Bronchial epithelial cell (primary cell): ENCODE results near the gene BRF1. TPM values are rescaled to one million over a fixed set of nuclear protein-coding genes. Genes with fewer than 3 reads are reported as not detected.

Source experiments
- DNase-seq: peaks from one replicate; pipeline ENCODE4 v3.0.0-alpha.2; 2010; ENCODE audit warnings: low read depth
- FAIRE-seq: peaks from 2 replicates; lab custom pipeline; 2011; peaks lifted over from hg19 to GRCh38; lab: Jason Lieb, UNC
- H3K27me3 ChIP-seq: 2 replicates; pipeline ENCODE4 v1.5.1; 2011; ENCODE audit warnings: low read length; ENCODE audit not compliant: control insufficient read depth, insufficient read depth
- H3K36me3 ChIP-seq: 2 replicates; pipeline ENCODE4 v1.5.1; 2011; ENCODE audit warnings: low read length; ENCODE audit not compliant: control insufficient read depth, insufficient read depth
- H3K4me3 ChIP-seq: 2 replicates; pipeline ENCODE4 v1.5.1; 2011; ENCODE audit warnings: mild to moderate bottlenecking, low read depth, low read length, control low read depth
- total RNA-seq: library from RNA; depleted of rRNA; stranded (reverse); fragments of >200 nt; gene quantifications from 2 replicates; pipeline ENCODE4 v1.2.1, GENCODE V29; 2014
- TF ChIP-seq, protein P1 (sequence below): IDR thresholded peaks from 2 replicates; pipeline ENCODE4 v1.5.1; 2011; ENCODE audit warnings: mild to moderate bottlenecking, moderate library complexity, low read length, control low read depth, inconsistent platforms; ENCODE audit not compliant: insufficient read depth, severe bottlenecking

BRF1 gene
- total RNA-seq, 1 donor from 2014 or later: 24.0 TPM

GRCh38 chr14:105214324-105214915 lies 86.4 kb downstream of the BRF1 start:
- FAIRE-seq (no peak), DNase-seq (no peak)
- TF ChIP-seq, protein P1, sequence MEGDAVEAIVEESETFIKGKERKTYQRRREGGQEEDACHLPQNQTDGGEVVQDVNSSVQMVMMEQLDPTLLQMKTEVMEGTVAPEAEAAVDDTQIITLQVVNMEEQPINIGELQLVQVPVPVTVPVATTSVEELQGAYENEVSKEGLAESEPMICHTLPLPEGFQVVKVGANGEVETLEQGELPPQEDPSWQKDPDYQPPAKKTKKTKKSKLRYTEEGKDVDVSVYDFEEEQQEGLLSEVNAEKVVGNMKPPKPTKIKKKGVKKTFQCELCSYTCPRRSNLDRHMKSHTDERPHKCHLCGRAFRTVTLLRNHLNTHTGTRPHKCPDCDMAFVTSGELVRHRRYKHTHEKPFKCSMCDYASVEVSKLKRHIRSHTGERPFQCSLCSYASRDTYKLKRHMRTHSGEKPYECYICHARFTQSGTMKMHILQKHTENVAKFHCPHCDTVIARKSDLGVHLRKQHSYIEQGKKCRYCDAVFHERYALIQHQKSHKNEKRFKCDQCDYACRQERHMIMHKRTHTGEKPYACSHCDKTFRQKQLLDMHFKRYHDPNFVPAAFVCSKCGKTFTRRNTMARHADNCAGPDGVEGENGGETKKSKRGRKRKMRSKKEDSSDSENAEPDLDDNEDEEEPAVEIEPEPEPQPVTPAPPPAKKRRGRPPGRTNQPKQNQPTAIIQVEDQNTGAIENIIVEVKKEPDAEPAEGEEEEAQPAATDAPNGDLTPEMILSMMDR: no peak
- Histone ChIP-seq H3K36me3 (peaks cover 18% of the 10 kb centered on the region), H3K27me3 (no peaks in the 10 kb centered on the region), H3K4me3 (no peak overlapping the region)

GRCh38 chr14:105213361-105213760 lies 87.4 kb downstream of the BRF1 start:
- TF ChIP-seq, protein P1: no peak
- Histone ChIP-seq H3K27me3 (no peaks in the 10 kb centered on the region), H3K4me3 (no peak overlapping the region), H3K36me3 (peaks cover 13% of the 10 kb centered on the region)
- DNase-seq (no peak), FAIRE-seq (no peak)

GRCh38 chr14:105212541-105213300 lies 88.1 kb downstream of the BRF1 start:
- FAIRE-seq (no peak), DNase-seq (no peak)
- H3K36me3 ChIP-seq: peaks cover 10% of the 10 kb centered on the region
- TF ChIP-seq, protein P1: no peak
- no peaks in the 10 kb centered on the region for H3K27me3 ChIP-seq
- H3K4me3 ChIP-seq: no peak overlapping the region

DNA sequence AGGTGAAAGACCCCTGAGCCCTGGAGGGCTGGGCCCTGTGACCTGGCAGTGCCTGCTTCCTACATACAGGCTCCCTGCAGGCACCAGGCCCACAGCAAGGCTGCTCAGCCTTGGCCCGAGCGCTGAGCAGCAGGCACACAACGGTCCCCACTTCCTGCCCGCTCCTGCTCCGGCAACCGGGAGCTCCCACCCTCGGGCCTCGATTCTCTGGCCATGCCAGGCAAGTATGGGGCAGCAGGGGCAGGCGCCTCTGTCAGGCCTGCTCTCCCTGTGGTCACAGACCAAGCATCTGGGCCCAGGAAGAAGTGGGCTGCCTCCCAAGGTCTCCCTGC lies 89.1 kb downstream of the BRF1 start:
- Histone ChIP-seq H3K27me3 (no peaks in the 10 kb centered on the region), H3K4me3 (no peak overlapping the region), H3K36me3 (peaks cover 5% of the 10 kb centered on the region)
- DNase-seq: no peak
- TF ChIP-seq, protein P1: no peak
- no peak for FAIRE-seq

- Histone ChIP-seq H3K36me3 (peaks cover 5% of the 10 kb centered on the region), H3K4me3 (no peak overlapping the region), H3K27me3 (no peaks in the 10 kb centered on the region)
- FAIRE-seq: no peak
- DNase-seq: no peak
- TF ChIP-seq, protein P1: no peak
Observed at GRCh38 chr14:105211086-105211757, 89.6 kb downstream of the BRF1 start.
